Measurements from ENCODE around the gene GAK.

GAK gene

GRCh38 chr4:827209-828081 lies 104.7 kb downstream of the GAK start:
- no peak for DNase-seq (ENCODE audit: low read depth)
- TF ChIP-seq CTCF (IDR thresholded peaks at IDR 0.05; ENCODE audit: insufficient read depth, low read depth, low read length, missing control alignments), result no peak
- H3K4me3 ChIP-seq (ENCODE audit: low read length), result no peak overlapping the region

- H3K4me3 ChIP-seq (ENCODE audit: low read length), result no peak overlapping the region
- TF ChIP-seq CTCF (IDR thresholded peaks at IDR 0.05; ENCODE audit: insufficient read depth, low read depth, low read length, missing control alignments), result no peak
- DNase-seq (ENCODE audit: low read depth), result no peak
These were observed 105.5 kb downstream of the GAK start for GRCh38 chr4:826508-827208.

GRCh38 chr4:825971-826330 lies 106.2 kb downstream of the GAK start, which contains the start of gene CPLX1:
TSS of gene CPLX1 (minus strand) at chr4:826129. CDS start at chr4:824522, 1,607 bp downstream.
- peak within 1 kb of the TSS; percentile 10 for H3K4me3 ChIP-seq (ENCODE audit: low read length)
- DNase-seq (ENCODE audit: low read depth), result peak; percentile 19
- TF ChIP-seq CTCF (IDR thresholded peaks at IDR 0.05; ENCODE audit: insufficient read depth, low read depth, low read length, missing control alignments), result no peak

- peak overlapping the region; percentile 10 for H3K4me3 ChIP-seq (ENCODE audit: low read length)
- no peak for TF ChIP-seq CTCF (IDR thresholded peaks at IDR 0.05; ENCODE audit: insufficient read depth, low read depth, low read length, missing control alignments)
- no peak for DNase-seq (ENCODE audit: low read depth)
These were observed 106.8 kb downstream of the GAK start for GRCh38 chr4:825063-825970.

- DNase-seq (ENCODE audit: low read depth), result no peak
- H3K4me3 ChIP-seq (ENCODE audit: low read length), result no peak overlapping the region
- no peak for TF ChIP-seq CTCF (IDR thresholded peaks at IDR 0.05; ENCODE audit: insufficient read depth, low read depth, low read length, missing control alignments)
These were observed 107.6 kb downstream of the GAK start for GRCh38 chr4:824461-825062.

- no peak for TF ChIP-seq CTCF (IDR thresholded peaks at IDR 0.05; ENCODE audit: insufficient read depth, low read depth, low read length, missing control alignments)
- DNase-seq (ENCODE audit: low read depth), result no peak
- no peak overlapping the region for H3K4me3 ChIP-seq (ENCODE audit: low read length)
These were observed 108.2 kb downstream of the GAK start for GRCh38 chr4:823761-824460.

Data from epithelial cell of esophagus (primary cell).